B cell (primary cell): ENCODE results near the gene SPN. TPM values are rescaled to one million over a fixed set of nuclear protein-coding genes. Genes with fewer than 3 reads are reported as not detected.

ENCODE experiments used
- ATAC-seq: fragments of 200-7000 bp; cut with Tn5 transposase; one replicate; pipeline ENCODE4 v1.10.0; 2021; ENCODE audit warnings: low read depth, mild to moderate bottlenecking, moderate number of reproducible peaks, moderate library complexity
- CTCF ChIA-PET: fragments of 350-600 bp; sonication (Branson Sonifier 250); formaldehyde crosslinking; loops from one replicate; lab custom pipeline; 2021; ENCODE audit warnings: antibody characterized with exemption, inconsistent platforms; lab: Charles Lee
- POLR2A ChIA-PET: fragments of 350-600 bp; sonication (Branson Sonifier 250); formaldehyde crosslinking; loops from one replicate; lab custom pipeline; 2021; ENCODE audit warnings: antibody characterized with exemption; lab: Charles Lee
- DNase-seq: peaks from one replicate; pipeline ENCODE4 v3.0.0; 2013
- H2AFZ ChIP-seq: 2 replicates; pipeline ENCODE4 v1.6.1; 2012; ENCODE audit warnings: mild to moderate bottlenecking, low read depth, low read length; ENCODE audit not compliant: insufficient read depth, poor library complexity, severe bottlenecking
- H3K27ac ChIP-seq, 2 donors: 1 replicate in 1 of 2; 2 replicates in 1 of 2; pipeline ENCODE4 v1.5.1; 2012 to 2013; ENCODE audit warnings: low read length in 2 of 2, mild to moderate bottlenecking in 2 of 2, moderate library complexity in 1 of 2
- H3K27me3 ChIP-seq, 4 experiments: fragments of 200-600 bp in 1 of 4; sonication (generic) in 1 of 4; replicated peaks in 1 of 4; 1 replicate in 2 of 4; 2 replicates in 2 of 4; pipeline versions ENCODE4 v1.6.1 to v1.7.0; 2013 to 2016; ENCODE audit warnings: low read length in 3 of 4, mild to moderate bottlenecking in 2 of 4, mixed read lengths in 1 of 4, moderate library complexity in 1 of 4; ENCODE audit not compliant: insufficient read depth in 4 of 4, control insufficient read depth in 3 of 4; ENCODE audit errors: control extremely low read depth in 1 of 4
- H3K36me3 ChIP-seq, 2 experiments: replicated peaks in 1 of 2; 1 replicate in 1 of 2; 2 replicates in 1 of 2; pipeline versions ENCODE4 v1.6.1 to v1.7.1; 2013; ENCODE audit warnings: low read length in 1 of 2; ENCODE audit not compliant: insufficient read depth in 2 of 2, control insufficient read depth in 1 of 2; ENCODE audit errors: control extremely low read depth in 1 of 2, extremely low read depth in 1 of 2
- H3K4me1 ChIP-seq, 2 donors: fragments of 200-600 bp in 1 of 2; sonication (generic) in 1 of 2; 1 replicate in 1 of 2; 2 replicates in 1 of 2; pipeline versions ENCODE4 v1.5.1 to v1.6.1; 2013 to 2017; ENCODE audit warnings: low read length in 2 of 2; ENCODE audit not compliant: control insufficient read depth in 2 of 2, insufficient read depth in 2 of 2
- H3K4me2 ChIP-seq: replicated peaks from 2 replicates; pipeline ENCODE3; 2012; ENCODE audit warnings: mild to moderate bottlenecking, low read depth, low read length; ENCODE audit not compliant: poor library complexity, severe bottlenecking
- H3K4me3 ChIP-seq, 5 experiments: fragments of 200-600 bp in 1 of 5; sonication (generic) in 1 of 5; 1 replicate in 3 of 5; 2 replicates in 2 of 5; pipeline versions ENCODE4 v1.5.1 to v1.7.0; 2011 to 2016; ENCODE audit warnings: low read length in 4 of 5, mild to moderate bottlenecking in 4 of 5, low read depth in 2 of 5, control low read depth in 1 of 5, moderate library complexity in 1 of 5; ENCODE audit not compliant: insufficient read depth in 1 of 5; ENCODE audit errors: control extremely low read depth in 1 of 5, extremely low read depth in 1 of 5
- H3K79me2 ChIP-seq: fragments of 200-600 bp; sonication (generic); one replicate; pipeline ENCODE4 v1.6.0; 2016; ENCODE audit warnings: low read length; ENCODE audit not compliant: control insufficient read depth, insufficient read depth
- H3K9ac ChIP-seq: fragments of 200-600 bp; sonication (generic); 2 replicates; pipeline ENCODE4 v1.6.1; 2017; ENCODE audit warnings: mild to moderate bottlenecking, low read length, moderate library complexity
- H3K9me3 ChIP-seq, 3 donors: one replicate each; pipeline versions ENCODE4 v1.6.1 to v1.7.1; 2013; ENCODE audit warnings: low read length in 2 of 3; ENCODE audit not compliant: control insufficient read depth in 2 of 3, insufficient read depth in 1 of 3; ENCODE audit errors: control extremely low read depth in 1 of 3
- H4K20me1 ChIP-seq: 2 replicates; pipeline ENCODE4 v1.6.0; 2012; ENCODE audit warnings: mild to moderate bottlenecking, low read length; ENCODE audit not compliant: insufficient read depth, control insufficient read depth, poor library complexity, severe bottlenecking
- H3K27ac Mint-ChIP-seq: one replicate; pipeline ENCODE4 v1.8.0; 2021; ENCODE audit warnings: mixed read lengths
- H3K27me3 Mint-ChIP-seq: one replicate; pipeline ENCODE4 v1.8.0; 2021; ENCODE audit warnings: mixed read lengths
- H3K4me1 Mint-ChIP-seq: one replicate; pipeline ENCODE4 v1.8.0; 2021; ENCODE audit warnings: mixed read lengths
- H3K4me3 Mint-ChIP-seq: one replicate; pipeline ENCODE4 v1.8.0; 2021; ENCODE audit warnings: mixed read lengths
- H3K9me3 Mint-ChIP-seq: one replicate; pipeline ENCODE4 v1.8.0; 2022; ENCODE audit warnings: mixed read lengths; ENCODE audit not compliant: insufficient read depth
- EZH2 ChIP-seq: IDR thresholded peaks from 2 replicates; pipeline ENCODE4 v1.6.1; 2012; ENCODE audit warnings: borderline replicate concordance, low read depth, mild to moderate bottlenecking, moderate library complexity, low read length; ENCODE audit not compliant: insufficient read depth, poor library complexity, severe bottlenecking
- WGBS: methylation state at CpG from one replicate; pipeline ENCODE4 v1.1.5; 2013; ENCODE audit warnings: missing lambda C conversion rate; ENCODE audit not compliant: insufficient coverage; 5-methylcytosine and 5-hydroxymethylcytosine counted together
- intact Hi-C: fragments of 100-400 bp; cut with micrococcal nuclease; formaldehyde crosslinking; loops from one replicate; pipeline ENCODE4 v1.10.0; 2022
- polyA plus RNA-seq: library from polyadenylated mRNA; depleted of rRNA; stranded (reverse); fragments of >200 nt; gene quantifications from 2 replicates; pipeline ENCODE4 v1.2.3, GENCODE V29; 2012
- total RNA-seq, 2 donors: library from RNA; stranded (reverse); fragments of 120-200 nt in 1 of 2; gene quantifications; 1 replicate in 1 of 2; 2 replicates in 1 of 2; pipeline versions ENCODE4 v1.2.3 to v1.2.4, GENCODE V29; 2013 to 2022
- TF ChIP-seq, protein P1 (sequence below): fragments of 200-600 bp; IDR thresholded peaks from one replicate; pipeline ENCODE4 v1.8.0; 2022; ENCODE audit warnings: antibody characterized with exemption, mild to moderate bottlenecking

SPN gene
- total and polyA plus RNA-seq, 2 donors (not counting 1 experiment from before 2014, with no cell fraction given), result 1.1 to 1.9 TPM

GRCh38 chr16:29696881-29697331 lies 33.9 kb downstream of the SPN start:
- H3K79me2 ChIP-seq, result no peaks in the 10 kb centered on the region
- ATAC-seq (no peak), DNase-seq (no peak)
- no peak overlapping the region for H2AFZ ChIP-seq
- no peaks in the 10 kb centered on the region for H3K27me3 ChIP-seq
- H3K4me2 ChIP-seq, result no peak overlapping the region
- whole genome bisulfite sequencing, result 98% methylated on average over 21 of the region's 21 CpGs
- TF ChIP-seq, protein P1, sequence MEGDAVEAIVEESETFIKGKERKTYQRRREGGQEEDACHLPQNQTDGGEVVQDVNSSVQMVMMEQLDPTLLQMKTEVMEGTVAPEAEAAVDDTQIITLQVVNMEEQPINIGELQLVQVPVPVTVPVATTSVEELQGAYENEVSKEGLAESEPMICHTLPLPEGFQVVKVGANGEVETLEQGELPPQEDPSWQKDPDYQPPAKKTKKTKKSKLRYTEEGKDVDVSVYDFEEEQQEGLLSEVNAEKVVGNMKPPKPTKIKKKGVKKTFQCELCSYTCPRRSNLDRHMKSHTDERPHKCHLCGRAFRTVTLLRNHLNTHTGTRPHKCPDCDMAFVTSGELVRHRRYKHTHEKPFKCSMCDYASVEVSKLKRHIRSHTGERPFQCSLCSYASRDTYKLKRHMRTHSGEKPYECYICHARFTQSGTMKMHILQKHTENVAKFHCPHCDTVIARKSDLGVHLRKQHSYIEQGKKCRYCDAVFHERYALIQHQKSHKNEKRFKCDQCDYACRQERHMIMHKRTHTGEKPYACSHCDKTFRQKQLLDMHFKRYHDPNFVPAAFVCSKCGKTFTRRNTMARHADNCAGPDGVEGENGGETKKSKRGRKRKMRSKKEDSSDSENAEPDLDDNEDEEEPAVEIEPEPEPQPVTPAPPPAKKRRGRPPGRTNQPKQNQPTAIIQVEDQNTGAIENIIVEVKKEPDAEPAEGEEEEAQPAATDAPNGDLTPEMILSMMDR, result no peak
- TF ChIP-seq EZH2, result no peak
- no peak overlapping the region for H3K9ac ChIP-seq
- intact Hi-C loops, result loop anchor here (10.0 kb wide), 1 partner anchor 208 kb away; the partner anchor contains the start of gene ASPHD1
- CTCF ChIA-PET, result interaction anchor here (1.0 to 1.2 kb wide), 2 partner anchors 9 to 151 kb away, joined by 3 read pairs; no protein-coding TSS in a partner anchor
- Mint-ChIP-seq H3K27ac (no peak overlapping the region), H3K4me3 (no peak overlapping the region), H3K4me1 (peaks cover 13% of the 10 kb centered on the region), H3K27me3 (no peaks in the 10 kb centered on the region), H3K9me3 (peaks cover 3% of the 10 kb centered on the region)
- peaks cover 8 to 19% of the 10 kb centered on the region in 2 donors for H3K4me1 ChIP-seq
- H3K27ac ChIP-seq, result no peak overlapping the region
- no peaks in the 10 kb centered on the region for H4K20me1 ChIP-seq
- POLR2A ChIA-PET, result no interaction called here
- H3K9me3 ChIP-seq, result peaks cover 0 to 40% (median 10%) of the 10 kb centered on the region in 3 donors
- no peak overlapping the region for H3K4me3 ChIP-seq
- no peaks in the 10 kb centered on the region for H3K36me3 ChIP-seq

- ATAC-seq, result no peak
- Histone ChIP-seq H3K4me1 (peaks cover 13 to 22% of the 10 kb centered on the region in 2 donors), H3K79me2 (no peaks in the 10 kb centered on the region), H3K4me3 (no peak overlapping the region), H3K27me3 (no peaks in the 10 kb centered on the region), H3K9me3 (peaks cover 0 to 38% (median 10%) of the 10 kb centered on the region in 3 donors), H3K36me3 (no peaks in the 10 kb centered on the region), H3K4me2 (no peak overlapping the region), H4K20me1 (no peaks in the 10 kb centered on the region), H3K27ac (no peak overlapping the region), H2AFZ (no peak overlapping the region), H3K9ac (no peak overlapping the region)
- peaks cover 18% of the 10 kb centered on the region for H3K4me1 Mint-ChIP-seq
- ChIA-PET CTCF (interaction anchor here (1.0 kb wide), 1 partner anchor 9 kb away, joined by 3 read pairs; no protein-coding TSS in a partner anchor), POLR2A (interaction anchor here (0.6 to 0.7 kb wide), 2 partner anchors 105 to 543 kb away, joined by 3 to 4 read pairs; no protein-coding TSS in a partner anchor)
- 88% methylated on average over 6 of the region's 7 CpGs for WGBS
- TF ChIP-seq EZH2, result no peak
- TF ChIP-seq, protein P1, result no peak
- no peak for DNase-seq
- no peak overlapping the region for H3K27ac Mint-ChIP-seq
- intact Hi-C loops, result loop anchor here (10.0 kb wide), 1 partner anchor 207 kb away; the partner anchor contains the start of gene ASPHD1
- H3K9me3 Mint-ChIP-seq, result peaks cover 3% of the 10 kb centered on the region
- no peak overlapping the region for H3K4me3 Mint-ChIP-seq
- H3K27me3 Mint-ChIP-seq, result no peaks in the 10 kb centered on the region
Observed at GRCh38 chr16:29697391-29697790, 34.3 kb downstream of the SPN start.
